Dermis blood vessel endothelial cell (primary cell): ENCODE results near the gene KRTCAP3. TPM values are rescaled to one million over a fixed set of nuclear protein-coding genes. Genes with fewer than 3 reads are reported as not detected.

Experiments used
- DNase-seq: peaks from one replicate; pipeline ENCODE4 v3.0.0; 2010
- total RNA-seq: library from RNA; depleted of rRNA; stranded (reverse); fragments of >200 nt; gene quantifications from 2 replicates; pipeline ENCODE4 v1.2.3, GENCODE V29; 2014

KRTCAP3 gene
- total RNA-seq, 1 donor from 2014 or later = 0.51 TPM

DNA sequence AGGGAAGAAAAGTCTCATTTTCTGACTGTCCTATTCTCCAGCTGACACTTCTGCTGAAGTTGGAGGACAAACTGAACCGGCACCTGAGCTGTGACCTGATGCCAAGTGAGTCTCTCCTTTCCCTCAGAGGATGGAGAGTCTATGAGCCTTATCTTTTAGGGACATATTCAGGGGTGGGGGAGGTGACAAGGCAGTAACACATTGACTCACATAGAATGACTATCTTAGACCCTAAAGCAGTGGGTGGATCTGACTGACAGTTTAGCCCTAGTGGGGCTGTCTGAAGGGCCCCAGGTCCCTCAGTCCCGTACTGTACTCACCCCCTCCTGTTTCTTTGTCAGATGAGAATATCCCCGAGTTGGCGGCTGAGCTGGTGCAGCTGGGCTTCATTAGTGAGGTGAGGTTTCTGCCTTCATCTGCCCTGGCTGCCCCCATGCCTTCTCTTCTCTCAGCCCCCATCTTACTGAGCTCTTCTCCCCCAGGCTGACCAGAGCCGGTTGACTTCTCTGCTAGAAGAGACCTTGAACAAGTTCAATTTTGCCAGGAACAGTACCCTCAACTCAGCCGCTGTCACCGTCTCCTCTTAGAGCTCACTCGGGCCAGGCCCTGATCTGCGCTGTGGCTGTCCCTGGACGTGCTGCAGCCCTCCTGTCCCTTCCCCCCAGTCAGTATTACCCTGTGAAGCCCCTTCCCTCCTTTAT, 805 bp upstream of the KRTCAP3 start:
- DNase-seq = no peak

DNA sequence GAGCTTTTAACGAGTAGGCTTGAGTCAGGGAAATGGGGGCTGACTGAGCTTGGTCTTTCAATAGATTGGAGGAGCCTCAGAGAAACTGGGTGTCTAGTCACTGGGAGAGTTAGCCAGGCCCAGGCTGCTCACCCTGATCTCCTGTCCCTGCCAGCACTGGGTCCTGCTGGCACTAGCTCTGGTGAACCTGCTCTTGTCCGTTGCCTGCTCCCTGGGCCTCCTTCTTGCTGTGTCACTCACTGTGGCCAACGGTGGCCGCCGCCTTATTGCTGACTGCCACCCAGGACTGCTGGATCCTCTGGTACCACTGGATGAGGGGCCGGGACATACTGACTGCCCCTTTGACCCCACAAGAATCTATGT, 720 bp downstream of the KRTCAP3 start:
- DNase-seq = no peak

DNA sequence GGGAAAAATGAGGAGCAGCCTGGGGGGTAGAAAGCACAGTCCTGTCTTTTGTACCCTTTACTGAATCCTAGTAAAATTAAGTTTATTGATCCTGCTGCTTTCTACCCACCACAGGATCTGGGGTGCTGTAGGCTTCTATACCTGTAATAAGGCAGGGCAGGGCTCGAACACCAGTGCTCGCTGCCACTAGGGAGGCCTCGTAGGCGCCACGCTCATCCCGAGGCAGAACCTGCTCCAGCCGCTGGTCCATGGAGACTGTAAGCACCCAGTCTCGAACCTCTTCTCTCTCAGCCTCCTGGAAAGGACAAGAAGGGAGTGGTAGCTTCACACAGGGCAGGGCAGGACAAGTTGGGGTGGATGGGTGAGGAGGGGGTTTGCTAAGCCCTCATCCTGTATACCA, 3.0 kb downstream of the KRTCAP3 start:
- no peak for DNase-seq

DNA sequence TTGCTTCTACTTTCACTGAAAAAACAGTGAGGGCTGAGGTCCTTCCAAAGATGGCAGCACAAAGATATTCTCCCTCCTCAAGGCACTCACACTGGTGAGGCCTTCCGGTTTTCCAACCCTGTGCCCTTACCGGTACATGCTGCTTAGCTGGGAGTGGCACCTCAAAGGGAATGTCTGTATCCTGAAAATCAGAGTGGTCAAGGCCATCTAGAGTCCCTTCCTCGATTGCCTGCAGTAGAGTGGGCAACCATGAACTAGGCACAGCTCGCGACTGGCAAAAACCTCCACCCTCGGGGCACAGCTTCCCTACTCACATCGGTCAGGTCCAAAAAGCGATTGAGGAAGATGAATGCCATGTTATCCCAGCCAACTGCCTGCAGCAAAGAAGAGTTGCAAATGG, 3.4 kb downstream of the KRTCAP3 start:
- DNase-seq = no peak

DNA sequence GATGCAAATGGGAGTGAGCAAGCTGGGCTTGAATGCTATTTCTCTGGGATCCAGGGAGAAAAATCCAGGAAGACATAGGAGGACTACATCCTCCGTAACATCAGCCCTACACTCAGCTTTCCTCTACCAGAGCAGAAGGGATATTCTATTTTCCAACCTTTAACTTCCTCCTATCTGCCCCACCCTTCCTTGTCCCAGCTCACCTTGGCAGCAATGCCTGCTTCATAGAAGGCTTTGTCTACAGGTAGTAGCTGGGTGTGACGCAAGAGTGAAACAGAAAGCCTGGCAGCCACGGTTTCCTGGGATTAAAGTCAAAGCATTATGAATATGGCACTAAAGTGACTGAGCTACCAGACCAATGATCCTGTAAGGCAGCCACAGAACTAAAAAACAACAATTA, 3.9 kb downstream of the KRTCAP3 start:
- no peak for DNase-seq

DNA sequence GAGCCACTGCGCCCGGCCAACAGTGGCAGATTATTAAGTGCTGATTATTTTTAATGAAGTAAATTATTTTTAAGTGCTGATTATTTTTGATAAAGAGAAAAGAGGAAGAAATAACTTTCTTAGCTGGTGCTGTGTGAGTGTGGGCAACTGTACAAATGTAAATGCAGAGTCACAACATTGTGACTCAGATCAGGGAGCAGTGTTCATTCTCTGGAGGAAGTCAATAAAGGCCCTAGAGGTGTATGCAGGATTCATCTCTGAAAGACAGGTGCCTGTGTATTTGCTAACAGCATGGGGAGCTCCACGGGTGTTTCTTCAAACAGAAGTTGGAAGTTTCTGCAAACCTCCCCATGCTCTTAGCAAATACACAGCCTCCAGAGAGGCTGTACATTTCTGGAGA, 6.2 kb downstream of the KRTCAP3 start:
- DNase-seq = no peak

DNA sequence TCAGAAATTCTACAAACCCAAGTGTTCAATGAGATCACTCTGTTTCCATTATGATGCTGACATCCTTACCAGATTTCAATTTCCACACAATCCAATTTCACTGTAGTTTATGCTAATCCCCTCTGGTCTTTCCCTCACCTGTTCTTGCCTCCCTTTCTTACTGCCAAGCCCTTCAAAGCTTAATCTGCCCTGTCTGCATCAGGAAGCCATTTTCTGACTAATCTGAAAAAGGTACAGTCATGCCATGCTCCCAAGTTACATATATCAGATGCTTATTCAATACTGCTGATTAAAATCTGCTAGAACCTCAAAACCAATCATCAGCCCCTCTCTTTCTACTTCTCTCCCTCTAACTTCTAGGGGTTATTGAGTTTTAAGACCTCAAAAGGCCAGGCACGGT, 8.9 kb downstream of the KRTCAP3 start:
- DNase-seq = no peak

DNA sequence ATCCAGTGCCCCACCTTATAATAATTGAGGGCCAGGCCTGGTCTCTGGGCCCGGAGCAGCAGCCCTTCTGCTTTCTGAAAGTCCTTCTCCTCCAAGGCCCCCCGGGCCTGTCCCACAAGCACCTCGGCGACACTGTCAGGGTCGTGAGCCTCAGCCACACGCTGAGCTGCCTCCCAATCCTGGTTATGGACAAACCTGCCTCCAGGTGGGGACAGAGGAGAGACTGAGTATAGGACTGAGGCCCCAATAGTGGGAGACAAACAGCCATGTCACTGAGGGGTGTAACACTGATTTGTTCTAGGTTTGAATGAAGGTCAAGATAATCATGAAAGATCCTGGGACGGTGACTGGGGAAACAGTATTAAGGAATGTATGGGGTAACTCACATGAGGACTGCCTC, 11.8 kb downstream of the KRTCAP3 start:
- DNase-seq = no peak

DNA sequence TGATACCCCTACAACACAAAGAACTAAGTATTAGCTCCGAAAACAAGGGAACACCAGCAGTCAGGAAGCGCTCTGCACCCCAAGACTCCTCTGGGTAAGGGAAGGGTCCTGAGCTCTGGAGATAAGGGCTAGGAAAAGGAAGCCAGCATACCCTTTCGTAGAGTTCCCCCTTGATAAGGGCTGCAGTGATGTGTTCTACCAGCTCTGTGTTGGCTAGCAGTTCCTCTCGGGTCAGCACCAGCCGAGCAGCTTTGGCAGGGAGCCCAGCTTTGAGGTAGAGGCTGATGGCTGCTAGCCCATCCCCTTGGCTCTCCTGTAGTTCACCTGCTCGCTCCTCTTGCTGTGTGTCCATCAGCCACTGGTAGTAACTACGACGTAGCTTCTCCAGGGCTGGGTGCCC, 18.9 kb downstream of the KRTCAP3 start:
- no peak for DNase-seq

DNA sequence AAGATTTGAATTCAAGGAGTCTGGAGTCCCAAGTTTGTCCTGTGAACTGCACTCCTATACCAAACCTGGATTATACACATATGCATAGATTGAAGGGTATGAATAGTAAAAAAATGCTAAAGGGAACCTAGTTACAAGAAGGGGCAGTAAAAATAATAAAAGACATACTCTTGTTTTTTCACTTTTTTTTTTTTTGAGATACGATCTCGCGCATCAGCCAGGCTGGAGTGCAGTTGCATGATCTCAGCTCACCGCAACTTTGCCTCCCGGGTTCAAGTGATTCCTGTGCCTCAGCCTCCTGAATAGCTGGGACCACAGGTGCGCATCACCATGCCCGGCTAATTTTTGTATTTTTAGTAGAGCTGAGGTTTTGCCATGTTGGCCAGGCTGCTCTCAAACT, 22.3 kb downstream of the KRTCAP3 start:
- no peak for DNase-seq

DNA sequence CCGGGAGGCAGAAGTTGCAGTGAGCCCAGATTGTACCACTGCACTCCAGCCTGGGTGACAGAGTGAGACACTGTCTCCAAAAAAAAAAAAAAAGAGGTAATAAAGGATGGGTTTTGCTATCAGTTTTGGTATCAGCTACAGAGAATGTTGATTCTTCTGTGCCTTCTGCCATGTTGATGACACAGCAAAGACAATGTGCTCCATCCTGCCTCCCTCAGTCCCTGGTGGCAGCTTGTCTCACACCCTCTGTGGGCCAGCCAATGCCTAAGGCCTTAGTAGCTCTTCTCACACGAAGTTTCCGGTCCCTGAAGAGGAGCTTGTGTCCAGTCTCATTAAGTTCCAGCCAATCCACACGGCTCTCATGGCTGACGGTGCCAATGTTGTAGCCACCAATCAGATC, 29.8 kb downstream of the KRTCAP3 start:
- no peak for DNase-seq

DNA sequence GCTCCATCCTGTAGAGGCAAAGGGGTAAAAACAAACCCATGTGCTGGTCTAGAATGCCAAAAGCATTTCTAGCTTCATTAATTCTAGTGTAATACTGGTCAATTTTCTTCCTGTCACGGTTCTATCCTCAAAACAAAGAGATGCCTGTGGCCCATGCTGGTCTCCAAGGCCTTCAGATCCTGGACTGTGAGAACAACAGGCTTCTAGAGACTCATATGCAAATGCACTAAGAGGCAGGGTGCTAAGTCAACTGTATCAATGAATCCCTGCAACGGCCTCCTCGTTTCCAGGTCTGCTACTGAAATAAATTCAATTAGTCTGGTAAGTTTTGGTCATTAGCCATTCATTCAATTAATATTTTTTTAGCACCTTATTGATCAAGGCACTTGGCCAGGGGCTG, 43.3 kb downstream of the KRTCAP3 start:
- DNase-seq = no peak

DNA sequence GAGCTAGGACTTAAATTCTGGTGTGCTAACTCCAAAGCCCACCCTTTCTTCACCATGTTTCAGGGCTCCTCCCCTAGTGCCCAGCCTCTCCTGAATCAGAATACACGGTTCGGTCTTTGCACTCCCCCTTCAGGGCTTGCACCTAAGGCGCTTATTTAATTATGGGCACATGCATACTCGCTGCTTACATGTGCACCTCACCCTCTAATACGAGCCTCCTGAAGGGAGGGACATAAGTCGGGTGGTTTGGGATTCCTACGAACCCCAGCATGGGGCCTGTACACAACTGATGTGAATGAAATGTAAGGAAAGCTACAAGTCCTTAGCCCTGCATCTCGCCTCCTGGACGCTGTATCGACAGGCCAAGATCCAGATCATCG, 46.9 kb downstream of the KRTCAP3 start:
- peak; percentile 50 for DNase-seq

DNA sequence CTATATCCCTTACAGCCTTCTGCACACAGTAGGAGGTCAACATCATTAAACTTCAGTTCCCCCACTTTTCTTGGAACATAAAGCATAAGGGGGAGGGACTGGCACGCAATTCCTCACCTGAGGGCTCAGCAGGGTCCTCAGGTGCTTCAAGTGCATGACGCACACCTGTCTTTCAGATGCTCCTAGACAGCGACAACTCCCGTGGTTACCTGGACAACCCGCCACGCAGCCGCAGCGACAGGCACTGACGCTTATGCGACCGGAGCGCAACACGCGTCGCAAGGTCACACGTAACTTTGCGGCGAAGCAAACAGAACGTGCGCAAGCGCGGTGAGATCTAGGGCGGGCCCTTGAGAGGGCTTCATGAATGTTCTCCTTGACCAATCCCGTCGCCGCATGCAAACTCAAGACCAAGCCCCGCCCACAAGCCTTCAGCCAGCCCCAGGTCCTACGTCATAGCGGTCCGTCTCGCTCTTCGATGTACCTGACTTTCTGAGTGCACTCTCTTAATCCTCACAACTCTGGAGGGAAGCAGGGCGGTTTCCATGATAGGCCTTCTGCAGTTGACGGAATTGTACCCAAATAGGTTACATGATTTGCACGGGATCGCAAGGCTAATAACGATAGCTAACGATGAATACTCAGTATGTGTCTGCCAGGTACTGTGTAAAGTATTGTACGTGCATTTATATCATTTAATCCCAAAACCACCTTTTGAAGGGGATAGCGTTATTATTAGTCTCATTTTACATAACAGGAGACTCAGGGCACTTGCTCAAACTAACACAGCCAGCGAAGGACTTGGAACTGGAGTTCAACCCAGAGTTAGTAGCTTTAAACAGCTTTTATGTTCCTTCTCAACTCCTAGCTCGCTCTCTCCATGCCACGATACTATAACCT, 47.6 kb downstream of the KRTCAP3 start, which contains the start of gene IFT172:
Gene IFT172, minus strand, starts transcription at position 246 of the 900 bp plus-strand sequence. Its CDS starts 90 bp downstream, at position 156.
- peak; percentile 99 for DNase-seq

DNA sequence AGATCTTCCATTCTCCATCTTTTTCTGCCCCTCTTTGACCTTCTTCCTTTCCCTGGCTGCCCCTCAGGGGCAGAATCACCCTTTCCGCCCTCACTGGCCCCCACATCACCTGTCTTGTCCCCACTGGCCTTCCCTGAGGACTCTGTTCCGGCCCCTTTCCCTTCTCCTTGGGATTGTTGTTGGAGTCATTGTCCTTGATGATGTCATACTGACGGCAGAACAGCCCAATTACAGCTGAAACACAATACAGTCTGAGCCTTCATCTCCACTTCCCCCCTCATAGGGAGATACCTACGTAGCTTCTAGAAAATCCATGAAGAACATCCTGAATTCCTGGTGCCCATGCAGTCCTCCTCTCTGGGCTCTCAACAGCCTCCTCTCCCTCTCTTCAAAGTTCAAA, 50.4 kb downstream of the KRTCAP3 start:
- DNase-seq = no peak

DNA sequence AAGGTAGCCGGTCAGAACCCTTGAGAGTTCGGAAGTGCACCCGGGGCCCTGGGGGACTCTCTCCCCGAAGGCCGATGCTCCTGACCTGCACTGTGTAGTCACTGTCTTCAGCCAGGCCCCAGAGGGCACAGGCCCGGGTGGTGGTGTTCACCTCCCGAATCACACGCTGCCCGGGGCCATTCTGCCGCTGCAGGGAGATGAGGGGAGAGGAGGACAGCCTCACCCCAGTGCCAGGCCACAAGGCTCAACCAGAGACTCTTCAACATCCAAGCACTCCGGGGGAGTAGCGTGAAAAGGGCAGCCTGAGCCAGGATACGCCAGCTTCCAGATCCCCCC, 51.7 kb downstream of the KRTCAP3 start:
- no peak for DNase-seq

Other genes with a start within 250 kb of the KRTCAP3 start
- gene ATRAID, start 230.3 kb upstream of the KRTCAP3 start, total RNA-seq = 111 and 181 TPM in 2 replicates
- gene SLC5A6, start 230.1 kb upstream of the KRTCAP3 start, total RNA-seq = 52.8 and 58.4 TPM in 2 replicates
- 33.5 and 69.8 TPM in 2 replicates for gene CAD, start 225.0 kb upstream of the KRTCAP3 start, total RNA-seq
- 17.9 and 25.8 TPM in 2 replicates for gene SLC30A3, start 179.3 kb upstream of the KRTCAP3 start, total RNA-seq
- 0.93 and 2.7 TPM in 2 replicates for gene DNAJC5G, start 166.9 kb upstream of the KRTCAP3 start, total RNA-seq
- gene TRIM54, start 160.0 kb upstream of the KRTCAP3 start, total RNA-seq = 0.74 and 1.2 TPM in 2 replicates
- gene UCN, start 133.9 kb upstream of the KRTCAP3 start, total RNA-seq = 0.37 and 1.0 TPM in 2 replicates
- 48.6 and 64.3 TPM in 2 replicates for gene MPV17, start 119.3 kb upstream of the KRTCAP3 start, total RNA-seq
- 26.7 and 37.4 TPM in 2 replicates for gene GTF3C2, start 85.6 kb upstream of the KRTCAP3 start, total RNA-seq
- 27.1 and 29.3 TPM in 2 replicates for gene EIF2B4, start 72.0 kb upstream of the KRTCAP3 start, total RNA-seq
- 143 and 158 TPM in 2 replicates for gene SNX17, start 71.8 kb upstream of the KRTCAP3 start, total RNA-seq
- 8.0 and 9.3 TPM in 2 replicates for gene ZNF513, start 61.6 kb upstream of the KRTCAP3 start, total RNA-seq
- 109 and 164 TPM in 2 replicates for gene PPM1G, start 32.8 kb upstream of the KRTCAP3 start, total RNA-seq
- gene NRBP1, start 13.8 kb upstream of the KRTCAP3 start, total RNA-seq = 122 and 132 TPM in 2 replicates
- gene IFT172, start 47.4 kb downstream of the KRTCAP3 start, total RNA-seq = 13.9 and 17.2 TPM in 2 replicates
- gene FNDC4, start 52.8 kb downstream of the KRTCAP3 start, total RNA-seq = 14.5 and 17.9 TPM in 2 replicates
- gene GCKR, start 54.5 kb downstream of the KRTCAP3 start, total RNA-seq = 0.05 and 0.85 TPM in 2 replicates
- gene ZNF512, start 140.7 kb downstream of the KRTCAP3 start, total RNA-seq = 23.5 and 34.2 TPM in 2 replicates
- gene CCDC121, start 186.6 kb downstream of the KRTCAP3 start, total RNA-seq = 2.7 and 2.8 TPM in 2 replicates
- gene GPN1, start 186.7 kb downstream of the KRTCAP3 start, total RNA-seq = 40.5 and 44.9 TPM in 2 replicates
- gene SUPT7L, start 221.2 kb downstream of the KRTCAP3 start, total RNA-seq = 14.8 and 27.6 TPM in 2 replicates
- 31.3 and 39.2 TPM in 2 replicates for gene SLC4A1AP, start 221.5 kb downstream of the KRTCAP3 start, total RNA-seq